Mucosa of rectum (tissue), 2 donors: ENCODE results near the gene KNDC1.

ENCODE experiments used
- H3K27ac ChIP-seq, 2 donors: one replicate each; pipeline ENCODE4 v1.7.0; 2013; ENCODE audit warnings: inconsistent platforms in 2 of 2, low read depth in 2 of 2, low read length in 2 of 2
- H3K27me3 ChIP-seq, 2 donors: one replicate each; pipeline ENCODE4 v1.7.0; 2013; ENCODE audit warnings: low read length in 2 of 2; ENCODE audit not compliant: control insufficient read depth in 2 of 2, insufficient read depth in 2 of 2
- H3K36me3 ChIP-seq, 2 donors: one replicate each; pipeline ENCODE4 v1.7.0; 2013; ENCODE audit warnings: low read length in 2 of 2; ENCODE audit not compliant: control insufficient read depth in 2 of 2, insufficient read depth in 2 of 2
- H3K4me1 ChIP-seq, 2 donors: one replicate each; pipeline ENCODE4 v1.7.0; 2013; ENCODE audit warnings: low read length in 2 of 2, mild to moderate bottlenecking in 1 of 2; ENCODE audit not compliant: control insufficient read depth in 2 of 2, insufficient read depth in 2 of 2
- H3K4me3 ChIP-seq, 2 donors: one replicate each; pipeline ENCODE4 v1.7.0; 2013; ENCODE audit warnings: low read length in 2 of 2
- H3K9ac ChIP-seq, 2 donors: one replicate each; pipeline ENCODE4 v1.7.0; 2013; ENCODE audit warnings: low read length in 2 of 2, low read depth in 1 of 2, mild to moderate bottlenecking in 1 of 2
- H3K9me3 ChIP-seq, 2 donors: one replicate each; pipeline ENCODE4 v1.7.0; 2013; ENCODE audit warnings: low read length in 2 of 2; ENCODE audit not compliant: control insufficient read depth in 2 of 2
- donor health status: healthy.
- donor health status: Normal muscosa, but diverticular disease.

Gene KNDC1

DNA sequence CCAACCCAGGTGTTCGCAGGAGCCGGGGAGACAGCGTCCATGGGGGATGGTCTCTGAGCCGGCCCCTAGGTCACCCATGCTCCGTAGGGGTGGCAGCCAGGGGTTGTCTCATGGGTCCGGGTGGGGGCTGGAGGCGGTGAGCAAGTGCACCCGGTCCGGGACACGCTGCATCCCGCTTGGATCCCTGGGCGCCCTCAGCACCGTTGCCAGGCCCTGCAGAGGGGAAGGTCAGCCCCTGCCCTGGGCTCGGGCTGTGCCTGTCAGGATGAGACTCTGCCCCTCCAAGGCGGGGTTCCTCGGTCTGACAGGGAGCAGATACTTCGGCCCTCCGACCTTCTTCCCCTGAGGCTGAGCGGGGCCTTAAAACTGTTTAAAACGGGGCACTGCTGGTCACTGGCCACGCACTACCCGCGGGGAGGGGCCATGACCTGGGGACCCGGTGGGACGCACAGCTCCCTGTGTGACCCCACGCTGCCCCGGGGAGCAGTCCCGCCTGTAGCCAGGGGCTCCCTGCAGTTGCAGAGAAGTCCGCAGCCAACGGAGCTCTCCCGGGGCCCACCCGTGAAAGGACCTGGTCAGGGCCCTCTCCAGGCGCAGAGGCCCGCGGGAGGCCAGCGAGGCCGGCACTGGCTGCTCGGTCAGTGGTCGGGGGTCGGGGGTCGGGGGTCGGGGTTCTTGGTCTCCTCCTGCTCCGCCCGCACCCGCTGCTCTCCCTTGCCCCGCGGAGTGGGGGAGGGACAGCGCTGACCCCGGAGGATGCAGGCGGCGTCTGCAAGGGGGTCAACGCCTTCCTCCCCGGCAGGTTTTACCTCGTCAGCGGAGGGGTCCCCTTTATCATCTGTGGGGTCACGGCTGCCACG is 33.4 kb upstream of the KNDC1 start:
- no peaks in the 10 kb centered on the region for H3K4me1 ChIP-seq
- H3K27ac ChIP-seq, result no peak overlapping the region
- H3K4me3 ChIP-seq, result no peak overlapping the region
- H3K36me3 ChIP-seq, result no peaks in the 10 kb centered on the region
- no peak overlapping the region for H3K9ac ChIP-seq
- H3K9me3 ChIP-seq, result no peaks in the 10 kb centered on the region
- H3K27me3 ChIP-seq, result no peaks in the 10 kb centered on the region

DNA sequence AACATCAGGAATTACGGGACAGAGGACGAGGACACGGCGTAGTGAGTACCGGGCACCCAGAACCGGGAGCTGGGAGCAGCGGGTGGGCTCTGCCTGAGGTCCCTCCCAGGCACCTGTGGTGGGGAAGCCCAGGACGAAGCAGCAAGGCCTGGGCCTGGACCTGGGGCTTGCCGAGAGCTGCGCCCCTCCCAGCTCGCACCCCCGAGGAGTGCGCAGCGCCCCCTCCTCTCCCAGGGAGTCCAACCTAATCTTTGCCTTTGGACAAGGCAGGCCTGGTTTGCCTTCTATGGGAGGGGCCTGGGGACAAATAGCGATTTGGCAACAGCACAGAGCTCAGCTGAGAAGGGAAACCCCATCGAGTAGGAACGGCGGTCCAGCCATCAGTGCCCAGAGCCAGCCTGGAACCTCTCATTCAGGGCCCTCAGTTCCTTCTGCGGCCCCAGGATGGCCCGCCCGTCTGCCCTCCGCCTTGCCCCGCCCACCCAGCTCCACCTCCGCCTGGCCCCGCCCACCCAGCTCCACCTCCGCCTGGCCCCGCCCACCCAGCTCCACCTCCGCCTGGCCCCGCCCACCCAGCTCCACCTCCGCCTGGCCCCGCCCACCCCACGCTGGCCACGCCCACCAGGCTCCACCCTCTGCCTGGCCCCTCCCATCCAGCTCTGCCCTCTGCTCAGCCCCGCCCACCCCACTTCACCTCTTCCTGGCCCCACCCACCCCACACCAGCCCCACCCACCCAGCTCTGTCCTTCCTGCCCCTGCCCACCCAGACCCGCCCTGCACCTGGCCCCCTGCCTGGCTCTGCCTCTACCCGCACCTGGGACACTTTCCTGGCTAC is 32.5 kb upstream of the KNDC1 start:
- H3K4me3 ChIP-seq, result no peak overlapping the region
- no peaks in the 10 kb centered on the region for H3K4me1 ChIP-seq
- no peaks in the 10 kb centered on the region for H3K9me3 ChIP-seq
- H3K9ac ChIP-seq, result no peak overlapping the region
- H3K27me3 ChIP-seq, result no peaks in the 10 kb centered on the region
- H3K36me3 ChIP-seq, result no peaks in the 10 kb centered on the region
- H3K27ac ChIP-seq, result no peak overlapping the region

DNA sequence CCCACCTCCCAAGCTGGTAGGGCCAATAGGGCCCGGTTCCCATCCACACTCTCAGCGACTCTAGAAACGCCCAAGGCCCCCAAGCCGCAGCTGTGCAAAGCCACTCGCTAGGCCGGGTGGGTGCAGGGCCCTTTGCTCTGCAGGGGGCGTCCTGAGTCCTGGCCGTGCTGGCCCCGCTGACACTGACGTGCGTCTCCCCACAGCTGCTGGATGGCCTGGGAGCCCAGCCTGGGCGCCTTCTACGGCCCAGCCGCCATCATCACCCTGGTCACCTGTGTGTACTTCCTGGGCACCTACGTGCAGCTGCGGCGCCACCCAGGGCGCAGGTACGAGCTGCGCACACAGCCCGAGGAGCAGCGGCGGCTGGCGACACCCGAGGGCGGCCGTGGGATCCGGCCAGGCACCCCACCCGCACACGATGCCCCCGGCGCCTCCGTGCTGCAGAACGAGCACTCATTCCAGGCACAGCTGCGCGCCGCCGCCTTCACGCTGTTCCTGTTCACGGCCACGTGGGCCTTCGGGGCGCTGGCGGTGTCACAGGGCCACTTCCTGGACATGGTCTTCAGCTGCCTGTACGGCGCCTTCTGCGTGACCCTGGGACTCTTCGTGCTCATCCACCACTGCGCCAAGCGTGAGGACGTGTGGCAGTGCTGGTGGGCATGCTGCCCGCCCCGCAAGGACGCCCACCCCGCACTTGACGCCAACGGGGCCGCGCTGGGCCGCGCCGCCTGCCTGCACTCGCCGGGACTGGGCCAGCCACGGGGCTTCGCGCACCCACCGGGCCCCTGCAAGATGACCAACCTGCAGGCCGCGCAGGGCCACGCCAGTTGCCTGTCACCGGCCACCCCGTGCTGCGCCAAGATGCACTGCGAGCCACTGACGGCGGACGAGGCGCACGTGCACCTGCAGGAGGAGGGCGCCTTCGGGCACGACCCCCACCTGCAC is 31.6 kb upstream of the KNDC1 start:
- Histone ChIP-seq H3K9me3 (no peaks in the 10 kb centered on the region), H3K27me3 (no peaks in the 10 kb centered on the region), H3K36me3 (no peaks in the 10 kb centered on the region), H3K9ac (no peak overlapping the region), H3K4me1 (no peaks in the 10 kb centered on the region), H3K27ac (no peak overlapping the region), H3K4me3 (no peak overlapping the region)

DNA sequence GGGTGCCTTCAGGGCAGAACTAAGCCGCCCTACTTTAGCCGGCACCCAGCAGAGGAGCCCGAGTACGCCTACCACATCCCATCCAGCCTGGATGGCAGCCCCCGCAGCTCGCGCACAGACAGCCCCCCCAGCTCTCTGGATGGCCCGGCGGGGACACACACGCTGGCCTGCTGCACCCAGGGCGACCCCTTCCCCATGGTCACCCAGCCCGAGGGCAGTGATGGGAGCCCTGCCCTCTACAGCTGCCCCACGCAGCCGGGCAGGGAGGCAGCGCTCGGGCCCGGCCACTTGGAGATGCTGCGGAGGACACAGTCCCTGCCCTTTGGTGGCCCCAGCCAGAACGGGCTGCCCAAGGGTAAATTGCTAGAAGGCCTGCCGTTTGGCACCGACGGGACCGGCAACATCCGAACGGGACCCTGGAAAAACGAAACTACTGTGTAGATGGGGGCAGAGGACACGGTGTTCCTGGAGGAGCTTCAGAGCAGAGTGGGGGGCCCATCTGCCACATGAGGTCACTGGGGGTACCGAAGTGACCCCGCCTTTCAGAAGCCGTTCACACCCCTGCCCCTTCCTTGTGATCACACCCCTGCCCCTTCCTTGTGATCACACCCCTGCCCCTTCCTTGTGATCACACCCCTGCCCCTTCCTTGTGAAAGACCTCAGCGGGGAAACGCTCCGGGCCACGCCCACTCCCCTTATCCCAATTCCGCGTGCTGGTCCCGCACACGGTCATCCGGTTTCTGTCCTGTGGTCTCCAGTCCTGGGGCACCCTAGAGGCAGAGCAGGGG is 30.8 kb upstream of the KNDC1 start:
- Histone ChIP-seq H3K27ac (no peak overlapping the region), H3K9ac (no peak overlapping the region), H3K9me3 (no peaks in the 10 kb centered on the region), H3K4me1 (no peaks in the 10 kb centered on the region), H3K4me3 (no peak overlapping the region), H3K36me3 (no peaks in the 10 kb centered on the region), H3K27me3 (no peaks in the 10 kb centered on the region)

DNA sequence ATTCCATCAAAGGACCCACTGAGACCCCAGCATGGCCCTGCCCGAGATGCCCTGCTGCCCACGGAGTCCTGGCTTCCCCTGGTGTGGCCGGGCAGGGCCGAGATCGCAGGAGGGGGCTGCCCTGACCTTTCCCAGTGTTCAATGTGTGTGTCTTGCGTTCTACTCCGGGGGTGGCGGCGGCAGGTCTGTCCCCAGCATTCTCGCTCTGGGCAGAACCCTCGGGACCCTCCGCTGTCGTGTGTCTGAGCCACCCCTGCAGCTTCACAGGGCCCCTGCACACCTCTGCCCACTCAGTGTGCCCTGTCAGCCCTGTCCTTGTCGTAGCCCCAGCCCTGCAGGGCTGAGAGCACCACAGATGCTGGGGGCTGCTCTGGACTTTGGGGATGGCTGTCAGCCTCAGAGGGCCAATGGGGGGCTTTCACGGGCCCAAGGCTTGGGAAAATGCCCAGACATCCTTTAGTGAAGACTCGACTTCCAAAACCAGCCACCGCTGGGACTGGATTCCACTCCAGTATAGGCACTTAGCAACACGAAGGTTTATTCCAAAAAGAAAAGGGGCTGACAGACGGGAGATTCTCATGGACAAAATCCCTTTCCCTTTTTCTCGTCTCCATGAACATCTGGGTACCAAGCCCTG is 30.0 kb upstream of the KNDC1 start:
- Histone ChIP-seq H3K27ac (no peak overlapping the region), H3K27me3 (no peaks in the 10 kb centered on the region), H3K36me3 (no peaks in the 10 kb centered on the region), H3K4me3 (no peak overlapping the region), H3K9ac (no peak overlapping the region), H3K9me3 (no peaks in the 10 kb centered on the region), H3K4me1 (no peaks in the 10 kb centered on the region)

DNA sequence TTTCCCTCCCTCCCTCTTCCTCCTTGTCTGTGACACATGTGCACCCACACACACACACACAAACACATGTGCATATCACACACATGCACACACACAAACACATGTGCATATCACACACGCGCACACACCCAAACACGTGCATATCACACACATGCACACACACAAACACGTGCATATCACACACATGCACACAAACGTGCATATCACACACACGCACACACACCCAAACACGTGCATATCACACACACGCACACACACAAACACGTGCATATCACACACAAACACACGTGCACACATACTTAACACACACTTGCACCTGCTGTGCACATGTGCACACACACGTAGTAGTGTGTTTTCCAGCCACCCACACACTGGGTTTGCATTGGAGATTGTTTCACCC is 29.4 kb upstream of the KNDC1 start:
- Histone ChIP-seq H3K9me3 (no peaks in the 10 kb centered on the region), H3K27me3 (no peaks in the 10 kb centered on the region), H3K27ac (no peak overlapping the region)

DNA sequence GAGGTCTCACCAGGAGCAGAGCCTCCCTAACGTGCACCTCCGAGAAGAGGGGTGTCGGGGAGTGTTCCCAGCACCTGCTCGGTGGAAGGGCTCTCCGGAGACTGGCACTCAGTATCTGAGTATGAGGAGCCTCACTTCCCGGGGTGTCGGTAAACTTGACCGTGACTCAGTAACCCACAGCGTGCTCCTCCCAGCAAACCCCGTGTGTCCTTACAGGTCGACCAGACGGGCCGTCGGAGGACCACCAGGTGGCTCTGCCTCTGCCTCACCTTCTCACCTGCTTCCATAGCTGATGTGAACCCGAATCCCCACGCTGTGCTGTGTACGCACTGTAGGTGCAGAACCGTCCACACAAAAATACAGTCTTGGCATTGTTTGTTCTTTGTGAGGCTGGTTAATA is 29.0 kb upstream of the KNDC1 start:
- no peak overlapping the region for H3K9ac ChIP-seq
- H3K27me3 ChIP-seq, result no peaks in the 10 kb centered on the region
- H3K4me3 ChIP-seq, result no peak overlapping the region
- H3K9me3 ChIP-seq, result no peaks in the 10 kb centered on the region
- H3K4me1 ChIP-seq, result no peaks in the 10 kb centered on the region
- H3K27ac ChIP-seq, result no peak overlapping the region
- H3K36me3 ChIP-seq, result no peaks in the 10 kb centered on the region

More for the DNA sequence above, 29.4 kb upstream of the KNDC1 start:
- Histone ChIP-seq H3K36me3 (no peaks in the 10 kb centered on the region), H3K4me3 (no peak overlapping the region), H3K9ac (no peak overlapping the region), H3K4me1 (no peaks in the 10 kb centered on the region)

DNA sequence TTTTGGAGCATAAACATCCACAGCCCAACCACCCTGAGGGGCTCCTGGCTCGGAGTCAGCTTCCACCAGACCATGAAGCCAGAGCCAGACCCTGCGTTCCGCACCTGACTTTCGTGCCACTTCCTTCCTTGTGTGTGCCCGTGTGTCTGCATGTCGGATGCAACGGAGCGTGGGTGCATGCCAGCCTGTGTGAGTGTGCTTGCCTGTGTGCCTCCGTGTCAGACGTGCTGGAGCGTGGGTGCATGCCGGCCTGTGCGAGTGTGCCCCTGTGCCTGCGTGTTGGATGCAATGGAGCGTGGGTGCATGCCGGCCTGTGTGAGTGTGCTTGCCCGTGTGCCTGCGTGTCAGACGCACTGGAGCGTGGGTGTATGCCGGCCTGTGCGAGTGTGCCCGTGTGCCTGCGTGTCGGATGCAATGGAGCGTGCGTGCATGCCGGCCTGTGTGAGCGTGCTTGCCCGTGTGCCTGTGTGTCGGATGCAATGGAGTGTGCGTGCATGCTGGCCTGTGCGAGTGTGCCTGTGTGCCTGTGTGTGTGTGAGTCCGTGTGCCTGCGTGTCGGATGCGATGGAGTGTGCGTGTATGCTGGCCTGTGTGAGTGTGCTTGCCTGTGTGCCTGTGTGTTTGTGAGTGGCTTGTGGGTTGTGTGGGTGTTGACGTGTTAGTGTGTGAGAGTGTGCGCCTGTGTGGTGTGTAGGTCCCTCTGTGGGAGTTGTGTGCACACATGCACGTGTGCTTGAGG is 28.1 kb upstream of the KNDC1 start:
- no peaks in the 10 kb centered on the region for H3K4me1 ChIP-seq
- H3K4me3 ChIP-seq, result no peak overlapping the region
- no peak overlapping the region for H3K27ac ChIP-seq
- H3K27me3 ChIP-seq, result no peaks in the 10 kb centered on the region
- H3K36me3 ChIP-seq, result no peaks in the 10 kb centered on the region
- no peak overlapping the region for H3K9ac ChIP-seq
- H3K9me3 ChIP-seq, result no peaks in the 10 kb centered on the region
